CD8-positive, alpha-beta memory T cell (primary cell): ENCODE measurements around the gene SULF2. TPM values are rescaled to one million over a fixed set of nuclear protein-coding genes. Genes with fewer than 3 reads are reported as not detected.

Source experiments
- CTCF ChIA-PET: fragments of 350-600 bp; sonication (Branson Sonifier 250); formaldehyde crosslinking; loops from one replicate; lab custom pipeline; 2021; ENCODE audit warnings: antibody characterized with exemption; lab: Charles Lee
- POLR2A ChIA-PET: fragments of 350-600 bp; sonication (Branson Sonifier 250); formaldehyde crosslinking; loops from one replicate; lab custom pipeline; 2021; ENCODE audit warnings: antibody characterized with exemption; lab: Charles Lee
- DNase-seq, 5 donors: peaks; one replicate each; pipeline versions ENCODE4 v3.0.0 to v3.0.0-alpha.2; 2020 to 2022; ENCODE audit warnings: mixed read lengths in 1 of 5
- H3K27ac ChIP-seq: one replicate; pipeline ENCODE4 v1.7.0; 2013; ENCODE audit warnings: low read depth, mild to moderate bottlenecking, low read length, moderate library complexity
- H3K27me3 ChIP-seq: 2 replicates; pipeline ENCODE4 v1.7.0; 2013; ENCODE audit warnings: low read length, mild to moderate bottlenecking; ENCODE audit not compliant: insufficient read depth, poor library complexity, severe bottlenecking
- H3K36me3 ChIP-seq: 2 replicates; pipeline ENCODE4 v1.7.0; 2013; ENCODE audit warnings: mild to moderate bottlenecking, low read length, moderate library complexity; ENCODE audit not compliant: insufficient read depth
- H3K4me1 ChIP-seq: 2 replicates; pipeline ENCODE4 v1.7.0; 2013; ENCODE audit warnings: mild to moderate bottlenecking, low read length, moderate library complexity; ENCODE audit not compliant: insufficient read depth
- H3K4me3 ChIP-seq: 2 replicates; pipeline ENCODE4 v1.7.0; 2013; ENCODE audit warnings: mild to moderate bottlenecking, low read length
- H3K9me3 ChIP-seq: 2 replicates; pipeline ENCODE4 v1.7.0; 2013; ENCODE audit warnings: mild to moderate bottlenecking, low read length
- H3K27ac Mint-ChIP-seq, 8 donors: one replicate each; pipeline ENCODE4 v1.8.0; 2020 to 2021; ENCODE audit warnings: mixed read lengths in 8 of 8, mild to moderate bottlenecking in 6 of 8, inconsistent platforms in 3 of 8, moderate library complexity in 3 of 8
- H3K27me3 Mint-ChIP-seq, 2 donors: one replicate each; pipeline ENCODE4 v1.8.0; 2020 to 2021; ENCODE audit warnings: mixed read lengths in 2 of 2, mild to moderate bottlenecking in 1 of 2, moderate library complexity in 1 of 2
- H3K36me3 Mint-ChIP-seq, 3 donors: one replicate each; pipeline ENCODE4 v1.8.0; 2020 to 2021; ENCODE audit warnings: mixed read lengths in 3 of 3, inconsistent platforms in 1 of 3, mild to moderate bottlenecking in 1 of 3
- H3K4me1 Mint-ChIP-seq, 3 donors: one replicate each; pipeline ENCODE4 v1.8.0; 2020 to 2021; ENCODE audit warnings: mixed read lengths in 3 of 3, inconsistent platforms in 1 of 3, mild to moderate bottlenecking in 1 of 3
- H3K4me3 Mint-ChIP-seq, 7 donors: one replicate each; pipeline ENCODE4 v1.8.0; 2020 to 2021; ENCODE audit warnings: mixed read lengths in 7 of 7, mild to moderate bottlenecking in 6 of 7, moderate library complexity in 4 of 7, inconsistent platforms in 2 of 7
- H3K9me3 Mint-ChIP-seq, 5 donors: one replicate each; pipeline ENCODE4 v1.8.0; 2020 to 2022; ENCODE audit warnings: mixed read lengths in 5 of 5, mild to moderate bottlenecking in 3 of 5, moderate library complexity in 2 of 5, inconsistent platforms in 1 of 5
- polyA plus RNA-seq: library from polyadenylated mRNA; unstranded; fragments of 300-500 nt; fragmentation: Illumina TruSeq; gene quantifications from one replicate; pipeline ENCODE4 v1.2.3, GENCODE V29; 2021
- total RNA-seq, 2 experiments: library from RNA; stranded (reverse); gene quantifications; one replicate each; pipeline ENCODE4 v1.2.3, GENCODE V29; 2021

Gene SULF2
- total and polyA plus RNA-seq, 3 experiments from 2014 or later, result 0.28 to 1.4 (median 1.1) TPM

DNA sequence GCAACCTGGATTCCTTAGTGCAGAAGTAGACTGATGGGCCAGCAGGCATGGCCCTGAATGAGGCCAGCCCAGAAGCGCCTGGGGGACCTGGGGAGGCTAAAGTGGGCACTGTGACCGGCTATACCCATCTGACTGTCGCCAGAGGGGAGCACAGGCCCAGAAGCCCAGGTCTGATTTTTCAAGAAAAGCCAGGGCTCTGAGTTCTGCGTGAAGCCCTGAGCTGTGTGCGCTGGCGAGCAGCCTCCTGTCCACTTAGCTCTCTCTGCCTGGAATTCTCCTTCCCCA is 111.7 kb downstream of the SULF2 start:
- H3K9me3 ChIP-seq, result no peaks in the 10 kb centered on the region
- H3K4me1 Mint-ChIP-seq, result peaks cover 0 to 5% (median 4%) of the 10 kb centered on the region in 3 donors
- no peaks in the 10 kb centered on the region for H3K36me3 Mint-ChIP-seq
- H3K4me3 Mint-ChIP-seq, result no peak overlapping the region
- POLR2A ChIA-PET, result no interaction called here
- H3K27ac ChIP-seq, result no peak overlapping the region
- no peak for DNase-seq
- H3K27me3 ChIP-seq, result no peaks in the 10 kb centered on the region
- peaks cover 3 to 4% of the 10 kb centered on the region in 2 donors for H3K27me3 Mint-ChIP-seq
- no peaks in the 10 kb centered on the region for H3K36me3 ChIP-seq
- H3K9me3 Mint-ChIP-seq, result no peaks in the 10 kb centered on the region
- CTCF ChIA-PET, result interaction anchor here (2.1 to 2.2 kb wide), 2 partner anchors 10 to 947 kb away, joined by 6 to 7 read pairs; no protein-coding TSS in a partner anchor
- no peak overlapping the region for H3K27ac Mint-ChIP-seq
- H3K4me1 ChIP-seq, result no peaks in the 10 kb centered on the region
- no peak overlapping the region for H3K4me3 ChIP-seq

DNA sequence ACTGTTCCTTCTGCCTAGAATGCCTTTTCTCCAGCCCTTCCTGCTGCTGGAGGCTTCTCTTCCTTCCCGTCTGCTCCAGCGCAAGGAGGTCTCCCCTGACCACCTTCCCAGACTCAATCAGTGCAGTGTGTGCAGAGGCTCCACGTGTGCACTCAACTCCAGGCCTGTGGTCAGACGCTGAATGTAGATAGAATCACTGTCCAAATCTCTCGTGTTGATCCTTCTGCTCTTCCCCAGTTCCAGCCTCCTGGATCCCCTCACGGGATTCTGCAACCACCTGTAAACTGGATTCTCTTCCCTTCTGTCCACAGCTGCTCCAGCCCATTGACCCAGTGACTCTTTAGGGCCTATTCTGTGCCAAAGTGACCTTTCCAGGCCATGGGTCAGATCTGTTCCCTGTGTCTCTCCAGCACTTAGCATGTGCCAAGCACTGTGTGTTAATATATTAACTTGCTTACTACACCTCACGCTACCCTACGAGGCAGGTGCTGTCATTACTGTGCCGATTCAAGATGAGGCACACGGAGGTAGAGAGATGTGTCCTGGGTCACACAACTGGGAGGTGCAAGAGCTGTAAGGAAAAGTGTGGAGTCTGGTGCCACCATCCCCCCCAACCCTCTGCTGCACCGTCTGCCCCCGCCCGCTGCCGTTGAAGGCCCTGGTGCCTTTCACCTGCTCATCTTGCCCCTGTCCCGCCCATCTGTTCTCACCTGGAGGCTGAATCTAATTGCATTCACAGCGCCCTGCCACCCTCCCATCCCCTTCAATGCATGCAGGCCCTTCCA is 112.2 kb downstream of the SULF2 start:
- no peaks in the 10 kb centered on the region for H3K27me3 ChIP-seq
- H3K9me3 ChIP-seq, result no peaks in the 10 kb centered on the region
- H3K4me3 ChIP-seq, result no peak overlapping the region
- no peaks in the 10 kb centered on the region for H3K36me3 Mint-ChIP-seq
- H3K36me3 ChIP-seq, result no peaks in the 10 kb centered on the region
- H3K4me1 ChIP-seq, result no peaks in the 10 kb centered on the region
- no peak overlapping the region for H3K27ac ChIP-seq
- CTCF ChIA-PET, result interaction anchor here (2.1 to 2.2 kb wide), 2 partner anchors 9 to 947 kb away, joined by 6 to 7 read pairs; no protein-coding TSS in a partner anchor
- H3K4me1 Mint-ChIP-seq, result peaks cover 0 to 3% (median 3%) of the 10 kb centered on the region in 3 donors
- no peaks in the 10 kb centered on the region for H3K9me3 Mint-ChIP-seq
- DNase-seq, result peak in 1 of 5 donors; percentile 26
- H3K27ac Mint-ChIP-seq, result no peak overlapping the region
- POLR2A ChIA-PET, result no interaction called here
- peaks cover 3 to 4% of the 10 kb centered on the region in 2 donors for H3K27me3 Mint-ChIP-seq
- H3K4me3 Mint-ChIP-seq, result no peak overlapping the region

DNA sequence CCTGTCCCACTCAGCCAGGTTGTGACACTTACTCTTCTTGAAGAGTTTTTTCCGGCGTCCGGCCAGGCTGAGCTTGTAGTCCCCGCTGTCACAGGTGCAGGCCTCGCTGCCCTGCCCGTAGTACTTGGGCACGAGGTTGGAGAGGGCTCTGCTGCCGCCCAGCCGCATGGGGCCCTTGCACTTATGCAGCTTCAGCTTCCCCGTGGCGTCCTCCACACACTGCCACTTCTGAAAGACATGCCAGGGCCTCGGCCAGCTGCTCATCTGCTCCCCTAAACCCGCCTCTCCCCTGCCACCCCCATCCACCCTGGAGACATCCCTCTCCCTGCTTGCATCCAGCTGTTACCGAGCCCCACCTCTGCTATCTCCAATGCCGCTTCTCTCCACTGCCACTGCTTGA is 113.1 kb downstream of the SULF2 start:
- H3K9me3 ChIP-seq, result no peaks in the 10 kb centered on the region
- CTCF ChIA-PET, result interaction anchor here (2.2 kb wide), 1 partner anchor 8 kb away, joined by 6 read pairs; no protein-coding TSS in a partner anchor
- no peaks in the 10 kb centered on the region for H3K27me3 ChIP-seq
- H3K27ac ChIP-seq, result no peak overlapping the region
- H3K27ac Mint-ChIP-seq, result no peak overlapping the region
- H3K4me3 Mint-ChIP-seq, result no peak overlapping the region
- H3K4me1 ChIP-seq, result no peaks in the 10 kb centered on the region
- peaks cover 2 to 3% of the 10 kb centered on the region in 2 donors for H3K27me3 Mint-ChIP-seq
- H3K36me3 ChIP-seq, result no peaks in the 10 kb centered on the region
- POLR2A ChIA-PET, result no interaction called here
- peak in 1 of 5 donors; percentile 21 for DNase-seq
- no peaks in the 10 kb centered on the region for H3K9me3 Mint-ChIP-seq
- H3K36me3 Mint-ChIP-seq, result no peaks in the 10 kb centered on the region
- H3K4me3 ChIP-seq, result no peak overlapping the region
- no peaks in the 10 kb centered on the region for H3K4me1 Mint-ChIP-seq

DNA sequence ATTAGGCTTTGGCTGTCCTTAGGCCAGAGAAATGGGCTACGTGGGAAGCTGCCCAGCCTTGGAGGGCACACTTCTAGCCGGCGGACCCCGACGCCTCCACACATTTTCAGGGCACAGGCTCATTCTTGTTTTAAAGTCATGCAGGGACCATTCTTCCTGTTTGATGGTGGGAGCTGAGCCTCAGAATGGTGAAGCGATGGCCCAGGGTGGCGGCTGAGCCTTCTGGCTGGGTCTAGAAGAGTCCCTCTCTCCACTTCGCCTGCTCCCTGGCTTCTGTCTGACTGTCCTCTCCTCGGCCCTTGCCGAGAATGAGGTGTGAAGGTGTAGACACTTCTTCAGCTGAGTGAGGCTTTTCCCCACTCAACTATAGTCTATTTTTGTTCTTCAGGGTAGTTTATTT is 114.4 kb downstream of the SULF2 start:
- no peak for DNase-seq
- Histone ChIP-seq H3K36me3 (no peaks in the 10 kb centered on the region), H3K27ac (no peak overlapping the region), H3K4me1 (no peaks in the 10 kb centered on the region), H3K4me3 (no peak overlapping the region), H3K9me3 (no peaks in the 10 kb centered on the region), H3K27me3 (no peaks in the 10 kb centered on the region)
- ChIA-PET CTCF (no interaction called here), POLR2A (interaction anchor here (0.6 kb wide), 1 partner anchor 72 kb away, joined by 4 read pairs; no protein-coding TSS in a partner anchor)
- no peak overlapping the region for H3K4me3 Mint-ChIP-seq
- no peaks in the 10 kb centered on the region for H3K4me1 Mint-ChIP-seq
- H3K9me3 Mint-ChIP-seq, result no peaks in the 10 kb centered on the region
- H3K27me3 Mint-ChIP-seq, result peaks cover 2 to 3% of the 10 kb centered on the region in 2 donors
- H3K36me3 Mint-ChIP-seq, result no peaks in the 10 kb centered on the region
- H3K27ac Mint-ChIP-seq, result no peak overlapping the region

DNA sequence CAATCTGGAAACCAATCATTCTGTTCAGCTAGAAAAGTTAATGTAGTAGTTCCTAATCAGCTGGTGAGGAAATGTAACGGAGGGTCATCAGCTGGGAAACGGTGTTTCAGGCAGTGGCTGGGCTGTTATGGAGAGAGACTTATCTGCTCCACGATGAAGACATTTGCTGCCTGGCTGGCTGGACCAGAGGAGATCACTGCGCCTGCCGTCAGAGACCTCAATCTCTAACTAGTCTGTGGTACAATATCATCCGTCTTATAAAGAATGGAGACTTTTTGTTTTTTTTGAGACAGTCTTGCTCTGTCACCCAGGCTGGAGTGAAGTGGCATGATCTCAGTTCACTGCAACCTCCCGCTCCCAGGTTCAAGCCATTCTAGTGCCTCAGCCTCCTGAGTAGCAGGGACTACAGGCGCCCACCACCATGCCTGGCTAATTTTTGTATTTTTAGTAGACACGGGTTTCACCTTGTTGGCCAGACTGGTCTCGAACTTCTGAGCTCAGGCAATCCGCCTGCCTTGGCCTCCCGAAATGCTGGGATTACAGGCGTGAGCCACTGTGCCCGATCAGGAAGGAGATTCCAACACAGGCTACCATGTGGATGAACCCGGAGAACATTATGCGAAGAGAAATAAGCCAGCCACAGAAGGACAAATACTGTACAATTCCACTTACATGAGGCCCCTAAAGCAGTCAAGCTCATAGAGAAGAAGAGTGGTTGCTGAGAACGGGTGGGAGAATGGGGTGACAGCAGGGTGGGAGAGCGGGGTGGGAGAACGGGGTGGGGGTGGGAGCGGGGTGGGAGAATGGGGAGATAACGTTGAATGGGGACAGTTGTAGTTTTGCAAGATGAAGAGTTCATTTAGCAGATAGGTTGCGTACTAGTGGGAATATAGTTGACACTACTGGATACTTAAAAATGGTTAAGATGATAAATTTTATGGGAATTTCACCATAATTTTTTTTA is 115.1 kb downstream of the SULF2 start:
- no peak overlapping the region for H3K27ac ChIP-seq
- no peaks in the 10 kb centered on the region for H3K4me1 ChIP-seq
- no peaks in the 10 kb centered on the region for H3K9me3 Mint-ChIP-seq
- no peak overlapping the region for H3K27ac Mint-ChIP-seq
- H3K4me3 ChIP-seq, result no peak overlapping the region
- H3K4me1 Mint-ChIP-seq, result no peaks in the 10 kb centered on the region
- CTCF ChIA-PET, result no interaction called here
- peak in 1 of 5 donors; percentile 15 for DNase-seq
- H3K27me3 Mint-ChIP-seq, result peaks cover 2 to 3% of the 10 kb centered on the region in 2 donors
- H3K9me3 ChIP-seq, result no peaks in the 10 kb centered on the region
- H3K4me3 Mint-ChIP-seq, result no peak overlapping the region
- no peaks in the 10 kb centered on the region for H3K36me3 Mint-ChIP-seq
- no peaks in the 10 kb centered on the region for H3K36me3 ChIP-seq
- POLR2A ChIA-PET, result interaction anchor here (0.6 kb wide), 1 partner anchor 73 kb away, joined by 4 read pairs; no protein-coding TSS in a partner anchor
- H3K27me3 ChIP-seq, result no peaks in the 10 kb centered on the region

DNA sequence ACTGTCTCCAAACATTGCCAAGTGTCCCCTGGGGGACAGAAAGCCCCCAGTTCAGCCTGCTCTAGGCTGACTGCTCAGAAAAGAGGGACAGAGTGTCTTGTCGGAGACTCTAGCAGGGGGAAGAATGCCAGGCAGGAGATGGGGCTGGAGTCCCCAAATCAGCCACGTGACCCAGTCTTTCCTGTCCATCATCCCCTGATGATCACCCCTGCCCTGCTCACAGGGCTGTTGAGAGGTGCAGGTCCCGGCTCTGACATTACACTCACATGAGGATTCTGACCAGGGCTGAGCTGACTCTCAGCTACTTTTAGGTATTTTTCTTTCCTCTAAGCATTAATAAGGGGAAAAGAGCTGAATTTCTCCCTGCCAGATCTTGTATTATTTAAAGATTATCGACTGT is 115.8 kb downstream of the SULF2 start:
- H3K27me3 ChIP-seq, result no peaks in the 10 kb centered on the region
- POLR2A ChIA-PET, result no interaction called here
- H3K4me1 Mint-ChIP-seq, result no peaks in the 10 kb centered on the region
- peak in 1 of 5 donors; percentile 21 for DNase-seq
- H3K36me3 ChIP-seq, result no peaks in the 10 kb centered on the region
- H3K4me3 ChIP-seq, result no peak overlapping the region
- no peaks in the 10 kb centered on the region for H3K9me3 ChIP-seq
- H3K36me3 Mint-ChIP-seq, result no peaks in the 10 kb centered on the region
- no peak overlapping the region for H3K4me3 Mint-ChIP-seq
- H3K4me1 ChIP-seq, result no peaks in the 10 kb centered on the region
- CTCF ChIA-PET, result no interaction called here
- no peak overlapping the region for H3K27ac Mint-ChIP-seq
- H3K27me3 Mint-ChIP-seq, result peaks cover 2 to 3% of the 10 kb centered on the region in 2 donors
- no peaks in the 10 kb centered on the region for H3K9me3 Mint-ChIP-seq
- H3K27ac ChIP-seq, result no peak overlapping the region

DNA sequence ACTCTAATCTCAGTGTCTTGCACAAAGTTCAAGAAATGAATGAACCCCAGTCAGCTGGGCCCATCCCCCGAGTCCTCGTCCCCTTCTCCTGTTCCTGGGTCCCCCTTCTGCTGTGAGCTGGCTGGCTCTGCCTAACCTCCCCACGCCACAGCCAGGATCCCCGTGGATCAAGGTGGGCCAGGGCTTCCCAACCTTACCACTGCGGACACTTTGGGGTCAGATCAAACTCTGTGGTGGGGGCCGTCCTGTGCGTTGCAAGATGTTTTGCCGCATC is 116.2 kb downstream of the SULF2 start:
- DNase-seq, result peak in 1 of 5 donors; percentile 26
- no peak overlapping the region for H3K27ac ChIP-seq
- H3K9me3 ChIP-seq, result no peaks in the 10 kb centered on the region
- H3K4me3 Mint-ChIP-seq, result peak overlapping the region in 1 of 7 donors; percentile 60
- no peaks in the 10 kb centered on the region for H3K36me3 Mint-ChIP-seq
- no peak overlapping the region for H3K27ac Mint-ChIP-seq
- H3K27me3 ChIP-seq, result no peaks in the 10 kb centered on the region
- H3K4me1 Mint-ChIP-seq, result no peaks in the 10 kb centered on the region
- no peaks in the 10 kb centered on the region for H3K36me3 ChIP-seq
- ChIA-PET POLR2A (no interaction called here), CTCF (no interaction called here)
- H3K9me3 Mint-ChIP-seq, result no peaks in the 10 kb centered on the region
- H3K4me1 ChIP-seq, result peaks cover 4% of the 10 kb centered on the region
- peaks cover 2 to 3% of the 10 kb centered on the region in 2 donors for H3K27me3 Mint-ChIP-seq
- H3K4me3 ChIP-seq, result no peak overlapping the region
